ENCODE data around the gene PRKCA. TPM values are rescaled to one million over a fixed set of nuclear protein-coding genes. Genes with fewer than 3 reads are reported as not detected.

Gene PRKCA
- total RNA-seq, 4 donors from 2014 or later, result 9.0 to 76.1 (median 15.1) TPM

DNA sequence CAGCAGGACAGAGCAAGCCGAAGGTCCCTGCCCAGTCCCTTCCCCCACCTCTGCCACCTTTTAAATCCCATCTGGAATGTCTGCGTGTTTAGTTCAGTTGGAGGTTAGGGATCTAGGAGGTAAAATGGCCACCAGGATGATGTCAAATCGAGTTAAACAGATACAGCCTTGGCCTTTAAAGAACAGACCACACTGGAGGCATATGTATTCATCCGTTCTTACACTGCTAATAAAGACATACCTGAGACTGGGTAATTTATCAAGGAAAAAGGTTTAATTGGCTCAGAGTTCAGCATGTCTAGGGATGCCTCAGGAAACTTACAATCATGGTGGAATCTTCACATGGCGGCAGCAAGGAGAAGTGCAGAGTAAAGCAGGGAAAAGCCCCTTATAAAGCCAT, 364.7 kb downstream of the PRKCA start:
- H3K36me3 ChIP-seq, result no peaks in the 10 kb centered on the region
- H3K4me1 ChIP-seq, result no peaks in the 10 kb centered on the region
- intact Hi-C loops (cut with DNase I; ENCODE audit: low total_unique reads), result no loop called here

DNA sequence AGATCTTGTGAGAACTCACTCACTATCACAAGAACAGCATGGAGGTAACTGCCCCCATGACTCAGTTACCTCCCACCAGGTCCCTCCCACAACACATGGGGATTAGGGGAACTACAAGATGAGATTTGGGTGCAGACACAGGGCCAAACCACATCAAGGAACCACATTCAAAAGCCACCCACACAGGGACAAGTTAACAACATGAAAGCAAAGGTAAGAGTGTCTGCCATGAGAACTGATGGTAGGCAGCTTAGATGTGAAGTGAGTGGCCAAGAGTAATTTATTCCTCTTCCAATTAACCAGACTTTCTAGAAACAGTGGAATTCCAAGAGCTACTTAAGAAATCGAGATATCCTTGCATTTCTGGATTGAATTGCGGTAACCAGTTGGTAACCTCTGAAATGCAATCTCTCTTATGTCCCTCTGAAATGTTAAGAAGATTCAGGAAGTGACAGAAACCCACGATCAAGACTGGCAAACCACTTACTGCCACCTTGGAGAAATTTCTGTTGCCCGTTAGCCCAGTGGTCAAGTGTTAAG, 365.1 kb downstream of the PRKCA start:
- no peaks in the 10 kb centered on the region for H3K4me1 ChIP-seq
- no peaks in the 10 kb centered on the region for H3K27me3 ChIP-seq
- intact Hi-C loops (cut with DNase I; ENCODE audit: low total_unique reads), result no loop called here
- DNase-seq, result no peak
- no peak overlapping the region for H3K27ac ChIP-seq
- H3K9me3 ChIP-seq, result no peaks in the 10 kb centered on the region
- H3K36me3 ChIP-seq, result no peaks in the 10 kb centered on the region
- H3K4me3 ChIP-seq, result no peak overlapping the region
- TF ChIP-seq POLR2A (IDR thresholded peaks at IDR 0.05), result no peak
- TF ChIP-seq, protein P1, sequence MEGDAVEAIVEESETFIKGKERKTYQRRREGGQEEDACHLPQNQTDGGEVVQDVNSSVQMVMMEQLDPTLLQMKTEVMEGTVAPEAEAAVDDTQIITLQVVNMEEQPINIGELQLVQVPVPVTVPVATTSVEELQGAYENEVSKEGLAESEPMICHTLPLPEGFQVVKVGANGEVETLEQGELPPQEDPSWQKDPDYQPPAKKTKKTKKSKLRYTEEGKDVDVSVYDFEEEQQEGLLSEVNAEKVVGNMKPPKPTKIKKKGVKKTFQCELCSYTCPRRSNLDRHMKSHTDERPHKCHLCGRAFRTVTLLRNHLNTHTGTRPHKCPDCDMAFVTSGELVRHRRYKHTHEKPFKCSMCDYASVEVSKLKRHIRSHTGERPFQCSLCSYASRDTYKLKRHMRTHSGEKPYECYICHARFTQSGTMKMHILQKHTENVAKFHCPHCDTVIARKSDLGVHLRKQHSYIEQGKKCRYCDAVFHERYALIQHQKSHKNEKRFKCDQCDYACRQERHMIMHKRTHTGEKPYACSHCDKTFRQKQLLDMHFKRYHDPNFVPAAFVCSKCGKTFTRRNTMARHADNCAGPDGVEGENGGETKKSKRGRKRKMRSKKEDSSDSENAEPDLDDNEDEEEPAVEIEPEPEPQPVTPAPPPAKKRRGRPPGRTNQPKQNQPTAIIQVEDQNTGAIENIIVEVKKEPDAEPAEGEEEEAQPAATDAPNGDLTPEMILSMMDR (IDR thresholded peaks at IDR 0.05), result no peak

More for the DNA sequence above, 364.7 kb downstream of the PRKCA start:
- Histone ChIP-seq H3K27ac (no peak overlapping the region), H3K27me3 (no peaks in the 10 kb centered on the region), H3K4me3 (no peak overlapping the region), H3K9me3 (no peaks in the 10 kb centered on the region)
- DNase-seq, result no peak
- TF ChIP-seq POLR2A (IDR thresholded peaks at IDR 0.05), result no peak

DNA sequence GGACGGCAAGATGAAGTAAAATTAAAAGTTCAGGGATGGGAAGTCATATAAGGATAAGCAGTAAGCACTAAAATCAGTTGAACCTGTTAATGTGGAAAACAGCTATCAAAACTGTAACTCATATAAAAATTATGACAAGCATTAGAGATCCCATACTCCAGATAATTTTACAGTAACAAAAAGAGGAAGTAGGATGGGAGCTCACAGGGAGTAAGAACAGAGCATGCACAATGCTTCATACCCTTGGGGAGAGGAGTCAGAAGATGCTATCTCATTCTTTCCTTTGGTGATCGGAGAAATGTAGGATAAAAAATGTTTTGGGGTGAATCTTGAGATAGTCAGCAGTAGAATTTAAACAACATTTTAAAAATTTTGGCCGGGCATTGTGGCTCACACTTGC, 367.8 kb downstream of the PRKCA start:
- Histone ChIP-seq H3K36me3 (no peaks in the 10 kb centered on the region), H3K4me3 (no peak overlapping the region), H3K9me3 (no peaks in the 10 kb centered on the region), H3K27me3 (no peaks in the 10 kb centered on the region), H3K27ac (no peak overlapping the region), H3K4me1 (peaks cover 0 to 9% of the 10 kb centered on the region in 2 donors)
- intact Hi-C loops (cut with DNase I; ENCODE audit: low total_unique reads), result no loop called here
- no peak for DNase-seq
- TF ChIP-seq POLR2A (IDR thresholded peaks at IDR 0.05), result no peak
- TF ChIP-seq, protein P1 (IDR thresholded peaks at IDR 0.05), result no peak

DNA sequence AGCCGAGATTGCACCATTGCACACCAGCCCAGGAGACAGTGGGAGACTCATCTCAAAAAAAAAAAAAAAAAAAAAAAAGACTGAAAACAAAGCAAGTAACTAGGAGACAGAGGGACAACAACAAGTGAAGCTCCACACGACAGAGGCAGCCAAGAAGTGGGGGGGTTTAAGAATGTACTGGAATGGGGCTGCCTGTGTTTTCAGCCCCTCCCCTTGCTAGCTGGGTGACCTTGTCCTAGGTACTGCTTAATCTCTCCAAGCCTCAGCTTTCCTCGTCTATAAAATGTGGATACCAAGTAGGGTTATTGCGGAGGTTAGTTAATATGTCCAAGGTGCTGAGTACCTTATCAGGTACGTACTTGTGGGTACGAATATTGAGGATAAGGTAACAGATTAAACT, 368.7 kb downstream of the PRKCA start:
- TF ChIP-seq, protein P1 (IDR thresholded peaks at IDR 0.05), result no peak
- TF ChIP-seq POLR2A (IDR thresholded peaks at IDR 0.05), result no peak
- no peak for DNase-seq
- Histone ChIP-seq H3K4me1 (peaks cover 0 to 9% of the 10 kb centered on the region in 2 donors), H3K27me3 (no peaks in the 10 kb centered on the region), H3K4me3 (no peak overlapping the region), H3K36me3 (no peaks in the 10 kb centered on the region), H3K27ac (no peak overlapping the region), H3K9me3 (no peaks in the 10 kb centered on the region)
- intact Hi-C loops (cut with DNase I; ENCODE audit: low total_unique reads), result no loop called here

DNA sequence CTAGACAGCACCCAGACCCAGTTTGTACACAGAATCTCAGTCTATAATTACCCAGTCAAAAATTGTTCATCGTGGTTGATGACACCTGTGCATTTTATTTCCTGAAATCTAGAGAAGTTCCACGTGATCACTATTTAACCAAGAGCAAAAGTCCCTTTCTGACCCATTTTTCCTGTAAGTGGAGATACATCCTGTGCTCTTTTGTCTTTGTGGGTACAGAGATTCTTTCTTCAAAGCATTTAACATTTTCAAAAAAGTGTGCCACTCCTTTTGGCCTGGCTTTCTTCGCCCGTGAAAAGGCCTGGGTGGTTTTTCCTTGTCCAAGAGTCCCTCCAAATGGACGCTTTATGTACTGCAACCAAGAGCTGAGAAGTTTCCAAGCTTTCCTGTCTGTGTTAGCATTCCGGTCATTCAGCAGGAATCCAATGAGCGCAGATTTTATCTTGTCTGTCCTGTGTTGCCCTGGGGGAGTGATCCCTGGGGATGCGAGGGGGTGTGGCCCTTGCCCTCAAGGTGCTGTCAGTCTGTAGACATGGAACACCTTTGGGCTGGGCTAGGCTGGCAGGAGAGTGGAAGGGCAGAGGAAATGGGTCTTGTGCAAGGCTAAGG, 371.4 kb downstream of the PRKCA start:
- DNase-seq, result peak; percentile 43 to 49
- H3K9me3 ChIP-seq, result no peaks in the 10 kb centered on the region
- peaks cover 0 to 9% of the 10 kb centered on the region in 2 donors for H3K4me1 ChIP-seq
- no peaks in the 10 kb centered on the region for H3K27me3 ChIP-seq
- no peak overlapping the region for H3K4me3 ChIP-seq
- no peaks in the 10 kb centered on the region for H3K36me3 ChIP-seq
- TF ChIP-seq, protein P1 (IDR thresholded peaks at IDR 0.05), result peak; percentile 74 to 85 (median 76)
- TF ChIP-seq POLR2A (IDR thresholded peaks at IDR 0.05), result no peak
- H3K27ac ChIP-seq, result peak overlapping the region in 1 of 2 donors; percentile 40
- intact Hi-C loops (cut with DNase I; ENCODE audit: low total_unique reads), result loop anchor here (2.0 kb wide), 1 partner anchor 419 kb away; no protein-coding TSS in a partner anchor

Measured in uterus (tissue), 4 donors.